Right lobe of liver (tissue), 4 donors: ENCODE data around the gene IRX4.

ENCODE experiments used
- CTCF ChIP-seq, 4 donors: fragments of 200-600 bp in 3 of 4; fragments of 450-650 bp in 1 of 4; IDR thresholded peaks; one replicate each; pipeline versions ENCODE4 v1.5.1 to v1.8.0; 2016 to 2022; ENCODE audit warnings: antibody characterized with exemption in 4 of 4, mild to moderate bottlenecking in 2 of 4
- POLR2A ChIP-seq: fragments of 450-650 bp; IDR thresholded peaks from one replicate; pipeline ENCODE4 v1.6.1; 2017; ENCODE audit warnings: antibody characterized with exemption, mild to moderate bottlenecking
- donor health status: DM: no; HTN: no; CAD: no.
- donor health status: DM: no; HTN: no; CAD: no.
- donor health status: DM: no; HTN: yes; CAD: no.

DNA sequence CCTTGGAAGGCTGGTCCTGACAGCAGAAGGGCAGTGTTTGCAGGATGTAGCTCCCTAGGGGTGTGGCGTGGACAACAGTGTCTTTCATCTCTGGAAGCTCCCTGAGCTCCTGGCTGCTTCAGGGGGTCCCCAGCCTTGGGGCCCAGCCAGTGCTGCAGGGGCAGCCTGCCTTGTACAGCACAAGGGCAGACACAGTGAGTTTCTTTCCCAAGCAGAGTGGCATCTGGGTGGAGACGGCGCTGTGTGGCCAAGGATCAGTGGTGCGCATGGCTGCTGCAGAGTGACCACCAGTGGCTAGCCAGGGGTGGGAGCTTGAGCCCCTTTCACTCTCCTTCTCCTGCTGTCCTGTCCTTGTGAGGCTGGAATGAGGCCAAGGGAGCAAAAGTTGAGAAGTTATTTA lies 7.6 kb upstream of the IRX4 start:
- TF ChIP-seq CTCF (IDR thresholded peaks at IDR 0.05) (no peak), POLR2A (no peak)
